Endothelial cell (in vitro differentiated cells): ENCODE data around the gene ADARB2. TPM values are rescaled to one million over a fixed set of nuclear protein-coding genes. Genes with fewer than 3 reads are reported as not detected.

Experiments used
- DNase-seq: peaks from one replicate; pipeline ENCODE4 v3.0.0; 2021; ENCODE audit warnings: low spot score
- H3K27ac Mint-ChIP-seq: one replicate; pipeline ENCODE4 v1.8.0; 2021; ENCODE audit warnings: mixed read lengths, inconsistent platforms; ENCODE audit not compliant: unreplicated experiment
- H3K27me3 Mint-ChIP-seq: one replicate; pipeline ENCODE4 v1.8.0; 2021; ENCODE audit warnings: mild to moderate bottlenecking, moderate library complexity, mixed read lengths, inconsistent platforms; ENCODE audit not compliant: unreplicated experiment
- H3K36me3 Mint-ChIP-seq: one replicate; pipeline ENCODE4 v1.8.0; 2021; ENCODE audit warnings: mild to moderate bottlenecking, low read depth, mixed read lengths, inconsistent platforms; ENCODE audit not compliant: unreplicated experiment
- H3K4me1 Mint-ChIP-seq: one replicate; pipeline ENCODE4 v1.8.0; 2021; ENCODE audit warnings: mild to moderate bottlenecking, mixed read lengths, inconsistent platforms; ENCODE audit not compliant: unreplicated experiment
- H3K4me3 Mint-ChIP-seq: one replicate; pipeline ENCODE4 v1.8.0; 2021; ENCODE audit warnings: mild to moderate bottlenecking, mixed read lengths, inconsistent platforms; ENCODE audit not compliant: unreplicated experiment
- H3K9me3 Mint-ChIP-seq: one replicate; pipeline ENCODE4 v1.8.0; 2021; ENCODE audit warnings: mixed read lengths, inconsistent platforms; ENCODE audit not compliant: unreplicated experiment
- CTCF ChIP-seq: fragments of 200-600 bp; sonication (generic); IDR thresholded peaks from one replicate; pipeline ENCODE4 v1.5.0; 2021; ENCODE audit warnings: antibody characterized with exemption; ENCODE audit not compliant: unreplicated experiment
- total RNA-seq: library from RNA; stranded (reverse); fragmentation: NEBNext Ultra II Directional; extraction: Animal tissue kit (Norgen Biotek cat#: 25700); gene quantifications from one replicate; pipeline ENCODE4 v1.2.1, GENCODE V29; 2021; ENCODE audit not compliant: unreplicated experiment

ADARB2 gene
- total RNA-seq, 1 donor from 2014 or later, result 54.9 TPM

GRCh38 chr10:1608851-1609647 is 128.3 kb downstream of the ADARB2 start:
- H3K27ac Mint-ChIP-seq, result no peak overlapping the region
- peaks cover 4% of the 10 kb centered on the region for H3K4me1 Mint-ChIP-seq
- no peaks in the 10 kb centered on the region for H3K36me3 Mint-ChIP-seq
- TF ChIP-seq CTCF, result no peak
- no peak for DNase-seq
- H3K9me3 Mint-ChIP-seq, result no peaks in the 10 kb centered on the region
- H3K27me3 Mint-ChIP-seq, result peaks cover 1% of the 10 kb centered on the region
- H3K4me3 Mint-ChIP-seq, result no peak overlapping the region

GRCh38 chr10:1608408-1608807 is 128.9 kb downstream of the ADARB2 start:
- Mint-ChIP-seq H3K9me3 (no peaks in the 10 kb centered on the region), H3K36me3 (no peaks in the 10 kb centered on the region), H3K4me1 (peaks cover 4% of the 10 kb centered on the region), H3K27ac (no peak overlapping the region), H3K4me3 (no peak overlapping the region), H3K27me3 (peaks cover 1% of the 10 kb centered on the region)
- no peak for DNase-seq
- no peak for TF ChIP-seq CTCF

GRCh38 chr10:1607466-1607865 is 129.9 kb downstream of the ADARB2 start:
- H3K4me1 Mint-ChIP-seq, result peaks cover 7% of the 10 kb centered on the region
- no peak overlapping the region for H3K4me3 Mint-ChIP-seq
- no peak for DNase-seq
- TF ChIP-seq CTCF, result no peak
- H3K27ac Mint-ChIP-seq, result no peak overlapping the region
- no peaks in the 10 kb centered on the region for H3K36me3 Mint-ChIP-seq
- peaks cover 1% of the 10 kb centered on the region for H3K27me3 Mint-ChIP-seq
- no peaks in the 10 kb centered on the region for H3K9me3 Mint-ChIP-seq

- DNase-seq, result no peak
- H3K27ac Mint-ChIP-seq, result no peak overlapping the region
- TF ChIP-seq CTCF, result no peak
- peaks cover 1% of the 10 kb centered on the region for H3K27me3 Mint-ChIP-seq
- no peaks in the 10 kb centered on the region for H3K9me3 Mint-ChIP-seq
- no peak overlapping the region for H3K4me3 Mint-ChIP-seq
- peaks cover 7% of the 10 kb centered on the region for H3K4me1 Mint-ChIP-seq
- no peaks in the 10 kb centered on the region for H3K36me3 Mint-ChIP-seq
Observed at GRCh38 chr10:1605999-1606940, 131.1 kb downstream of the ADARB2 start.
